ENCODE measurements around the gene ETFA.

DNA sequence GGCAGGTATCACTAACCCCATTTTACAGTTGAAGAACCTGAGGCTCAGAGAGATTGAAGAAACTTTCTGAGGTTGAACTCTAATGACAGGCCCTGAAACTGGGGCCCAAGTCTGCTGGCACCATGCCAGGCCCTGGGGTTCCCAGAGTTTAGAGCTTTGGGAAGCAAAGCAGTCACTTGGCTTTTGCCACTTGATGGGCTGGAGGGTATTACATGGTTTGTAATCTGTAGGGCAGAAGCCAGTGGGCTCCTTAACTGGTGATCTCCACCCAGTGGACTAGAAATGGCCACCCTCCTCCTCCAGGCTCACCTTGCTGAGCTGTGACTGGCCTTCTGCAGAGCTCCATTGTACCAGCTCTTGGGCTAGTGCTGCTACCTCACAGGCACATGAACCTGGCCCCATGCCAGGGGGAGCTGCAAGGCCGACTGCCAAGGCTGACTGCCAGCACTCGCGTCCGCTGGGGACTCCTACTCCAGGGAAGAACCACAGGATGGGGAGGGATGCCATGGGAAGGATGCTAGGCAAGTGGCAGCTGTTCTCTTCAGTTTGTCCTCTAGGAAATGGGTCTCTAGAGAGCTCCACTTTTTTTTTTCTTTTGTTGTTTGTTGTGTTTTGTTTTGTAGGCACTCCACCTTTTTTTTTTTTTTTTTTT lies 104.8 kb downstream of the ETFA start:
- TF ChIP-seq, protein P1, sequence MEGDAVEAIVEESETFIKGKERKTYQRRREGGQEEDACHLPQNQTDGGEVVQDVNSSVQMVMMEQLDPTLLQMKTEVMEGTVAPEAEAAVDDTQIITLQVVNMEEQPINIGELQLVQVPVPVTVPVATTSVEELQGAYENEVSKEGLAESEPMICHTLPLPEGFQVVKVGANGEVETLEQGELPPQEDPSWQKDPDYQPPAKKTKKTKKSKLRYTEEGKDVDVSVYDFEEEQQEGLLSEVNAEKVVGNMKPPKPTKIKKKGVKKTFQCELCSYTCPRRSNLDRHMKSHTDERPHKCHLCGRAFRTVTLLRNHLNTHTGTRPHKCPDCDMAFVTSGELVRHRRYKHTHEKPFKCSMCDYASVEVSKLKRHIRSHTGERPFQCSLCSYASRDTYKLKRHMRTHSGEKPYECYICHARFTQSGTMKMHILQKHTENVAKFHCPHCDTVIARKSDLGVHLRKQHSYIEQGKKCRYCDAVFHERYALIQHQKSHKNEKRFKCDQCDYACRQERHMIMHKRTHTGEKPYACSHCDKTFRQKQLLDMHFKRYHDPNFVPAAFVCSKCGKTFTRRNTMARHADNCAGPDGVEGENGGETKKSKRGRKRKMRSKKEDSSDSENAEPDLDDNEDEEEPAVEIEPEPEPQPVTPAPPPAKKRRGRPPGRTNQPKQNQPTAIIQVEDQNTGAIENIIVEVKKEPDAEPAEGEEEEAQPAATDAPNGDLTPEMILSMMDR (IDR thresholded peaks at IDR 0.05; ENCODE audit: poor library complexity), result no peak
- no peak for TF ChIP-seq EZH2 (IDR thresholded peaks at IDR 0.05; ENCODE audit: borderline replicate concordance)

Measured in hepatocyte (in vitro differentiated cells).